GM23248 (cell line): ENCODE data around the gene MYO9A. TPM values are rescaled to one million over a fixed set of nuclear protein-coding genes. Genes with fewer than 3 reads are reported as not detected.

Source experiments
- DNase-seq: peaks from one replicate; pipeline ENCODE4 v3.0.0-alpha.2; 2015
- H2AFZ ChIP-seq: fragments of 200-600 bp; sonication (generic); 2 replicates; pipeline ENCODE4 v1.6.1; 2016; ENCODE audit warnings: antibody characterized with exemption
- H3F3A ChIP-seq: fragments of 200-600 bp; sonication (generic); 2 replicates; pipeline ENCODE4 v1.6.1; 2016; ENCODE audit warnings: mild to moderate bottlenecking, antibody characterized with exemption, mixed run types; ENCODE audit not compliant: insufficient read depth
- H3K27ac ChIP-seq: fragments of 200-600 bp; sonication (generic); 2 replicates; pipeline ENCODE4 v1.5.1; 2016; ENCODE audit warnings: mild to moderate bottlenecking
- H3K27me3 ChIP-seq: fragments of 200-600 bp; sonication (generic); replicated peaks from 2 replicates; pipeline ENCODE4 v1.6.1; 2016; ENCODE audit warnings: mild to moderate bottlenecking; ENCODE audit not compliant: insufficient read depth
- H3K36me3 ChIP-seq: fragments of 200-600 bp; sonication (generic); 2 replicates; pipeline ENCODE4 v1.6.1; 2016; ENCODE audit warnings: low read depth, mild to moderate bottlenecking
- H3K4me1 ChIP-seq: fragments of 200-600 bp; sonication (generic); 2 replicates; pipeline ENCODE4 v1.6.1; 2016; ENCODE audit warnings: mild to moderate bottlenecking; ENCODE audit not compliant: insufficient read depth
- H3K4me2 ChIP-seq: fragments of 200-600 bp; sonication (generic); one replicate; pipeline ENCODE4 v1.6.1; 2016; ENCODE audit warnings: mild to moderate bottlenecking; ENCODE audit not compliant: unreplicated experiment
- H3K4me3 ChIP-seq: fragments of 200-600 bp; sonication (generic); 2 replicates; pipeline ENCODE4 v1.5.1; 2016; ENCODE audit warnings: mild to moderate bottlenecking
- H3K79me2 ChIP-seq: fragments of 200-600 bp; sonication (generic); 2 replicates; pipeline ENCODE4 v1.6.1; 2016; ENCODE audit warnings: mild to moderate bottlenecking; ENCODE audit not compliant: insufficient read depth
- H3K9ac ChIP-seq: fragments of 200-600 bp; sonication (generic); 2 replicates; pipeline ENCODE4 v1.6.1; 2016; ENCODE audit warnings: mild to moderate bottlenecking
- H3K9me2 ChIP-seq: fragments of 200-600 bp; sonication (generic); 2 replicates; pipeline ENCODE4 v1.6.1; 2016; ENCODE audit warnings: mixed run types, mild to moderate bottlenecking, moderate library complexity; ENCODE audit not compliant: insufficient read depth
- H3K9me3 ChIP-seq: fragments of 200-600 bp; sonication (generic); one replicate; pipeline ENCODE4 v1.6.1; 2017; ENCODE audit warnings: low read depth
- H4K20me1 ChIP-seq: fragments of 200-600 bp; sonication (generic); 2 replicates; pipeline ENCODE4 v1.6.0; 2016; ENCODE audit not compliant: insufficient read depth
- EZH2 ChIP-seq: fragments of 200-600 bp; sonication (generic); IDR thresholded peaks from 2 replicates; pipeline ENCODE4 v1.6.1; 2018; ENCODE audit warnings: antibody characterized with exemption, mild to moderate bottlenecking; ENCODE audit not compliant: insufficient read depth, poor library complexity, severe bottlenecking
- EZH2phosphoT487 ChIP-seq: fragments of 200-600 bp; sonication (generic); IDR thresholded peaks from 2 replicates; pipeline ENCODE4 v1.6.1; 2018; ENCODE audit warnings: antibody characterized with exemption, moderate library complexity, mild to moderate bottlenecking, low read depth; ENCODE audit not compliant: insufficient read depth
- WGBS, 2 experiments: methylation state at CpG; one replicate each; pipeline ENCODE4 v1.1.6; 2015 to 2017; ENCODE audit warnings: low lambda C conversion rate in 2 of 2, low coverage in 1 of 2; ENCODE audit errors: missing lambda C conversion rate in 2 of 2; 5-methylcytosine and 5-hydroxymethylcytosine counted together
- in situ Hi-C: fragments of 300-500 bp; cut with MboI; formaldehyde crosslinking; loops from 2 replicates; pipeline ENCODE4 v1.15.0; 2020
- polyA plus RNA-seq: library from polyadenylated mRNA; unstranded; fragments of >200 nt; fragmentation: Nextera tagmentation; extraction: Ambion mirVana; gene quantifications from 2 replicates; pipeline ENCODE4 v1.2.1, GENCODE V29; 2016
- total RNA-seq: library from RNA; depleted of rRNA; stranded (reverse); fragments of >200 nt; shearing (Covaris generic); gene quantifications from 2 replicates; pipeline ENCODE4 v1.2.3, GENCODE V29; 2014

Gene MYO9A
- total and polyA plus RNA-seq, 2 experiments from 2014 or later = 10.6 to 20.4 TPM

GRCh38 chr15:71970435-71970834 is 147.5 kb downstream of the MYO9A start:
- H3K9me2 ChIP-seq = no peaks in the 10 kb centered on the region
- H3K4me3 ChIP-seq = no peak overlapping the region
- H3K4me2 ChIP-seq = no peak overlapping the region
- H3K27ac ChIP-seq = no peak overlapping the region
- WGBS, 2 experiments = 96 to 97% methylated on average over 1 of the region's 1 CpG
- no peaks in the 10 kb centered on the region; the same call in 1 of the 2 replicates for H3K36me3 ChIP-seq
- H3K4me1 ChIP-seq = no peaks in the 10 kb centered on the region
- no peaks in the 10 kb centered on the region for H3K9me3 ChIP-seq
- TF ChIP-seq EZH2 (no peak), EZH2phosphoT487 (no peak)
- no peak overlapping the region for H2AFZ ChIP-seq
- no peak overlapping the region for H3K9ac ChIP-seq
- in situ Hi-C loops = no loop called here
- DNase-seq = no peak
- H4K20me1 ChIP-seq = 0 out of 2 replicates have a peak, but pooled peaks cover 8% of the 10 kb centered on the region
- no peaks in the 10 kb centered on the region for H3K27me3 ChIP-seq
- H3K79me2 ChIP-seq = no peaks in the 10 kb centered on the region; the same call in 1 of the 2 replicates
- no peaks in the 10 kb centered on the region for H3F3A ChIP-seq

DNA sequence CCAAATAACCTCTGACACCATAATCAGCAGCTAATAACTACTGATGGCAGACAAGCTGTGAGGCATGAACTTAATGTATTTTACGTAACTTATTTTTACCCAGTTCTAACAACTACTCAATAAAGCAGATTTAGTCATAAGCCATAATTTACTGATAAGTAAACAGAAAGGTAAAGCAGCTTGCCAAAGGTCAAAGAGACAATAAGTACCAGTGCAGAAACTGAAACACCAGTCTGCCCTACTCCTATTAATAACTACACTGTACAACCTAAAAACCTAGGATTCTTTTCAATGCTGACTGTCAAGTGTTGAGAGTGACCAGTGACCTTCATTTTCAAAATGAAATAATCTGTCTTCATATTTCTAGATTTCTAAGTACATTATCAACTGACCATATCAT is 155.4 kb downstream of the MYO9A start:
- no peak overlapping the region for H3K9ac ChIP-seq
- no peaks in the 10 kb centered on the region for H3K9me3 ChIP-seq
- 93 to 100% methylated on average over 1 of the region's 1 CpG for WGBS, 2 experiments
- 0 out of 2 replicates have a peak, but pooled peaks cover 14% of the 10 kb centered on the region for H3K36me3 ChIP-seq
- no peak overlapping the region for H2AFZ ChIP-seq
- H3K79me2 ChIP-seq = no peaks in the 10 kb centered on the region
- H3F3A ChIP-seq = no peaks in the 10 kb centered on the region
- H3K4me2 ChIP-seq = no peak overlapping the region
- in situ Hi-C loops = no loop called here
- no peak overlapping the region for H3K4me3 ChIP-seq
- no peak overlapping the region for H3K27ac ChIP-seq
- H3K4me1 ChIP-seq = no peaks in the 10 kb centered on the region
- H3K9me2 ChIP-seq = no peaks in the 10 kb centered on the region
- no peaks in the 10 kb centered on the region for H4K20me1 ChIP-seq
- no peaks in the 10 kb centered on the region for H3K27me3 ChIP-seq
- no peak for DNase-seq
- TF ChIP-seq EZH2 = no peak
- no peak for TF ChIP-seq EZH2phosphoT487

DNA sequence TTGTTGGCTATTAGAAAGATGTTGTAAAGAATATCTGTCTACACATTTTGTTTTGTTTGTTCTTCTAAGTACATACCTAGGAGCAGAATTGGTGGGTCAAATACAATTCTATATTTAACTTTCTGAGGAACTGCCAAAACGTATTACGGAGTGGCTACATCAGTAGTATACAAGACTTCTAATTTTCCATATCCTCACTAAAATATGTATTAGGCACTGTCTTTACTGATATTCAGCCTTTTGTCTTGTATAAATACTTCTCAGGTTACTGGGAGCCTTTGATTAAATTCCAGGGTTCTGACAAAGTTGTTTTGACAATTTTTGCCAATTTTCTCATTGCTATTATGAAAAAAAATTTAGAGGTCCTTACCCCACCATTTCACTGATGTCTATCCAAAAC is 160.9 kb downstream of the MYO9A start:
- 96 to 100% methylated on average over 2 of the region's 2 CpGs for WGBS, 2 experiments
- Histone ChIP-seq H2AFZ (no peak overlapping the region), H3K4me3 (no peak overlapping the region), H4K20me1 (no peaks in the 10 kb centered on the region), H3K9me3 (no peaks in the 10 kb centered on the region), H3K36me3 (0 out of 2 replicates have a peak, but pooled peaks cover 14% of the 10 kb centered on the region), H3K79me2 (no peaks in the 10 kb centered on the region), H3K9ac (no peak overlapping the region), H3K27ac (no peak overlapping the region), H3K4me2 (no peak overlapping the region), H3K27me3 (no peaks in the 10 kb centered on the region), H3K4me1 (0 out of 2 replicates have a peak, but pooled peaks cover 6% of the 10 kb centered on the region), H3K9me2 (no peaks in the 10 kb centered on the region), H3F3A (peaks cover 6% of the 10 kb centered on the region; the same call in 1 of the 2 replicates)
- in situ Hi-C loops = no loop called here
- DNase-seq = no peak
- TF ChIP-seq EZH2 (no peak), EZH2phosphoT487 (no peak)

- TF ChIP-seq EZH2phosphoT487 = no peak
- TF ChIP-seq EZH2 = no peak
- peaks cover 4% of the 10 kb centered on the region; the same call in 1 of the 2 replicates for H3K36me3 ChIP-seq
- 83 to 86% methylated on average over 2 of the region's 2 CpGs for WGBS, 2 experiments
- 0 out of 2 replicates have a peak, but pooled peaks cover 6% of the 10 kb centered on the region for H3K4me1 ChIP-seq
- H3K9me2 ChIP-seq = no peaks in the 10 kb centered on the region
- H3K79me2 ChIP-seq = no peaks in the 10 kb centered on the region
- no peaks in the 10 kb centered on the region for H3K9me3 ChIP-seq
- H2AFZ ChIP-seq = no peak overlapping the region
- H3K27ac ChIP-seq = no peak overlapping the region
- no peak overlapping the region for H3K9ac ChIP-seq
- H4K20me1 ChIP-seq = no peaks in the 10 kb centered on the region
- in situ Hi-C loops = no loop called here
- peaks cover 6% of the 10 kb centered on the region; the same call in 1 of the 2 replicates for H3F3A ChIP-seq
- peak; percentile 4 for DNase-seq
- H3K4me3 ChIP-seq = no peak overlapping the region
- H3K27me3 ChIP-seq = no peaks in the 10 kb centered on the region
- no peak overlapping the region for H3K4me2 ChIP-seq
Measured at GRCh38 chr15:71951134-71951533, 166.8 kb downstream of the MYO9A start.
